GM13977 (cell line): ENCODE measurements around the gene GTF3C1.

ENCODE experiments used
- DNase-seq: peaks from one replicate; pipeline ENCODE4 v3.0.0; 2012; ENCODE audit warnings: low spot score
- in situ Hi-C: fragments of 300-500 bp; cut with MboI; formaldehyde crosslinking; loops from one replicate; pipeline ENCODE4 v1.12.0; 2022; ENCODE audit warnings: low sequenced_read_pairs, low pct_unique_long_range_greater_than_20kb, mixed read lengths, inconsistent platforms; ENCODE audit not compliant: unreplicated experiment
- TF ChIP-seq, protein P1 (sequence below): IDR thresholded peaks from 2 replicates; pipeline ENCODE4 v1.5.1; 2012; ENCODE audit warnings: mild to moderate bottlenecking, control low read depth; ENCODE audit not compliant: insufficient read depth; ENCODE audit errors: extremely low read depth, missing control alignments

Gene GTF3C1

DNA sequence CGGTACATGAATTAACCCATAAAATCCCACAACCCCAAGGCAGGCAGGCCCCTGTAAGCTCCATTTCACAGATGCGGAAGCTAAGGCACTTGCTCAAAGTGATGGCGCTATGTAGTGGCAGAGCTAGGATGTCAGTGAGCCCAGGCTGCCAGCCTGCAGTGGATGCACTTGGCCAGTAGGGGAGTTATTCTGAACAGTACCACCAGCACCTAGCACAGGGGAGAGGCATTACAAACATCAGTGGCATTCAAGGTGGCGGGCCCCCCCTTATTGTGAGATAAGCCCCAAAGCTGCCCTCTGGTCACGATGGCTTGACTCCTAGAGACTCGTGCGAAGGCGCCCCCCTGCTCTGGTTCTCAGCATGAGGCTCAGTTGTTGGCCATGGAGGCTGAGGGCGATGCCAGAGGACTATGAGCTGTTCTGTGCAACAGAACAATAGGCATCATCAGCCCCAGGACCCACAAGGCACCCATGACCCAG, 33.8 kb downstream of the GTF3C1 start:
- peak; percentile 66 for DNase-seq
- in situ Hi-C loops = no loop called here
- TF ChIP-seq, protein P1, sequence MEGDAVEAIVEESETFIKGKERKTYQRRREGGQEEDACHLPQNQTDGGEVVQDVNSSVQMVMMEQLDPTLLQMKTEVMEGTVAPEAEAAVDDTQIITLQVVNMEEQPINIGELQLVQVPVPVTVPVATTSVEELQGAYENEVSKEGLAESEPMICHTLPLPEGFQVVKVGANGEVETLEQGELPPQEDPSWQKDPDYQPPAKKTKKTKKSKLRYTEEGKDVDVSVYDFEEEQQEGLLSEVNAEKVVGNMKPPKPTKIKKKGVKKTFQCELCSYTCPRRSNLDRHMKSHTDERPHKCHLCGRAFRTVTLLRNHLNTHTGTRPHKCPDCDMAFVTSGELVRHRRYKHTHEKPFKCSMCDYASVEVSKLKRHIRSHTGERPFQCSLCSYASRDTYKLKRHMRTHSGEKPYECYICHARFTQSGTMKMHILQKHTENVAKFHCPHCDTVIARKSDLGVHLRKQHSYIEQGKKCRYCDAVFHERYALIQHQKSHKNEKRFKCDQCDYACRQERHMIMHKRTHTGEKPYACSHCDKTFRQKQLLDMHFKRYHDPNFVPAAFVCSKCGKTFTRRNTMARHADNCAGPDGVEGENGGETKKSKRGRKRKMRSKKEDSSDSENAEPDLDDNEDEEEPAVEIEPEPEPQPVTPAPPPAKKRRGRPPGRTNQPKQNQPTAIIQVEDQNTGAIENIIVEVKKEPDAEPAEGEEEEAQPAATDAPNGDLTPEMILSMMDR = peak; percentile 59

DNA sequence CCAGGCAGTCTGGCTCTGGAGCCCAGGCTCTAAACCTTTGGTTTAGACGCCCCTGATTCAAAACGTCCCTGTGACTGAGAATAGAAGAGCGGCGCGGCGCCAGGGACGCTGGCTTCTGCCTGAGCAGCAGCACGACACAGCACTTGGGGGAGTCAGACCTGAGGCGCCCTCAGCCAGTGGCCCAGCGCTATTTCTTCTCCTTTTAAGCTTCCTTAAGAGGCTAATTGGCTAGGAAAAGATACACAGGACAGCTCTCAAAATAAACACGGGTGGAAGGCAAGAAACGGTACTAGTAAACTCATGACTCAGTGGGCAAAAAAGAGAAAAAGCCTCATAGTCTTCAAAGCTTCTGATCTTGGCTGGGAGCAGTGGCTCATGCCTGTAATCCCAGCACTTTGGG, 34.9 kb downstream of the GTF3C1 start:
- TF ChIP-seq, protein P1 = no peak
- DNase-seq = no peak
- in situ Hi-C loops = no loop called here

DNA sequence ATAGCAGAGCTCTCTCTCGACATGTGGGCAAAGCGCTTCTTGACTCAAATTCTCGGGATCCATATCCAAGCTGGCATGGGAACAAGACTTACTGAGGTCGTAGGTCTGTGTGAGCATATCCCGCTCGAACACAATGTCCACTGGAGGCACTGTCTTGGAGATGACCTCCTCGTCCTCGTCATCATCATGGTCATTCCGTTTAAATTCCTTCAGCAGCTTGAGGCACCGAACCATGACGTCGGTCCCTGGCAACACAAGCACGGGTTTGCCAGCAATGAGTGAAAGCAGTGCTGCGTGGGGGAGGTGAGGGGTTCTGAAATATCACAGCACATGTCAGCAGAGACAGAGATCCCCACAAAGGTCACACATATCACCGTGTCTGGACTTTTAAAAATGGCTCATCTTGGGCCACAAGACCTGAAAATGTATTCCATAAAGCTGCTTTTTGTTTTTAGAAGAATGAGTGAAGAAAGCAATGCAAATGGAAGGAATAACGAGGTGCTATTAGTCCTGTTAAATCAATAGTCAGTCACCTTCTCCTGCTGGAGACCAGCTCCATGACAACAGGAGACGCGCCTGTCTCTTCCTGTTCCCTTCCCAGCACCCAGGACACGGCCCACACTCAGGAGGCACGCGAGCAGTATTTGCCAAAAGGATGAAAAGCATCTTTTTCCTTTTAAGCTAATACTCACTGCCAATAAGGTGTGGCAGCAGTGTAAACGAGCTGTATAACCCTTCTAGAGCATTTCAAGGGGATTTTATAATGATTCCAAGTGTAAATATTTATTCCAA, 37.9 kb downstream of the GTF3C1 start:
- TF ChIP-seq, protein P1 = no peak
- in situ Hi-C loops = no loop called here
- DNase-seq = no peak

DNA sequence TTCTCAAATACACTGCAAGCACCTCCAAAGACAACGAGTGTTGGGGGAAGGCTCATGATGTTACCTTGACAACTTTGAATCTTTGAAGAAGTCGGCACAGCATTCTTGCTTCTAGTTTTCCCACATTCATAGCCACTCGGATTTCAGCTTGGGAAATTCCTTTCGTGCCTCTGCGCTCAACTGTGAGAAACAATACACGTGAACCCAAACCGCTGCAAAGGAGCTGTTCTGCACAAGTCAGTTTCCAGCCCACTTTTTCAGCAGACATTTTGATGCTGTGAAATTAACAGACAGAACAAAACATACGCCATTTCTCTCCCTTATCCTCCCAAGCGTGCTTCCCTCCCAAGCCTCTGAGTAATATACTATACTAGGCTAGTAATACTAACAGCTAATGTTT, 41.2 kb downstream of the GTF3C1 start:
- TF ChIP-seq, protein P1 = no peak
- DNase-seq = no peak
- in situ Hi-C loops = no loop called here

DNA sequence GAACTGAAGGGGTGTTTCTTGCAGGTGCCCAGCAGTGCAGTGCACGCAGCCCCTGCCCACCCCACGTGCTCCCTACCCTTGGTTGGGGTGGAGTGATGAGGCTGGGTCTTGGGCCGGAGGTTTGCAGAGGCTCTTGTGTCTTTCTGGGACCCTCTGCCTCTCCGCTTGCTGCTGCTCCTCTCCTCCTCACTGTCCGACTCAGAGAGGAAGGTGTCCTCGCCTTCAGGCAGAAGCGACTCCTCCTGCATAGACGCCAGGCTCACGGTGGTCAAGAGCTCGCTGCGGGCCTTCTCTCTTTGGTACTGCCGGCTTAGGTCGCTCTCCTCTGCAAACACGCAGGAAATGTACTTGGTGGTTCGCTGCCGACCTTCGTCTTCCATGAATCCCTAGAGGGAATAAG, 42.9 kb downstream of the GTF3C1 start:
- TF ChIP-seq, protein P1 = no peak
- in situ Hi-C loops = no loop called here
- no peak for DNase-seq

DNA sequence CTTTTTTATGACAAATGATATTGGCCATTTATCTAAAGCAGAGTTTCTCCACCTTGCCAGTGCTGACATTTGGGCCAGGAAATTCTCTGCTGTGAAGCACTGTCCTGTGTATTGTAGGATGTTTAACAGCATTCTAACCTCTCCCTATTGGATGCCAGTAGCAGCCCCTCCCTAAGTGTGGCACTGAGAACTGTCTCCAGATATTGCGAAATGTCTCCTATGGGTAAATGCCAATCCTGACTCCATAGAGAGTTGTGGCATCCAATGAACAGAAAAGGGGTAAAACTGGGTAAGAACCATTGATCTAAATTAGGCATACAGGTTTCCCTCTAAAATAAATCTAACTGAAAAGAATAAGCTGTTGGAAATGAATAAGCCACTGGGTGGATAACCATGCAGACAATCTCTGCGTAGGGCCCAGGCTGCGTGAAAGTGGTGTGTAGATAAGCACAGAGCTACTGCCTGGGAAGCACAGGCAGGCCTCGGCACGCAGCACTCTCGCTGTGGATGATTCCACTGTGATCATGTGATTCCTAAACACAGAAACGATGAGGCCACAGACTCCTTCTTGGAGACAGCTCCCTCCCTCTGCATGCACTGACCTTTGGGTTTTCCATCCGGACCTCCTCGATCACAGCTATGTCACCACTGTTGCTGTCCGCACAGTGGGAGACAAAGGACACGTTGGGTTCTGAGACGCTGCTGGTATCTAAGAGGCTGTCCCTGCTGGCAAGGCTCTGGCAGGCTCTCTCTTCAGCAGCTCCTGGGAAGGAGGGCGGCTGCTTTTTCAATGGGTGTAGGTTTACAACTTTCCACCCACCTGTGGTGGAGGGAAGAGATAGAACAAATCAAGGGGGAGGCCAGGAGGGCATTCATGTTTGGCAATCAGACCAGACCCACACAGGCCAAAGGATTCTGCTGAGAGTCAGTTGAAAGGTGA, 44.1 kb downstream of the GTF3C1 start:
- DNase-seq = no peak

More for the DNA sequence above, 44.1 kb downstream of the GTF3C1 start:
- in situ Hi-C loops = no loop called here
- TF ChIP-seq, protein P1 = no peak
